ENCODE data around the gene JAK1. TPM values are rescaled to one million over a fixed set of nuclear protein-coding genes. Genes with fewer than 3 reads are reported as not detected.

JAK1 gene
- total RNA-seq, 1 experiment from 2014 or later, result 130 TPM

GRCh38 chr1:64851664-64852063 is 114.7 kb downstream of the JAK1 start:
- no peak for TF ChIP-seq CTCF (IDR thresholded peaks at IDR 0.05; ENCODE audit: unreplicated experiment)
- CTCF ChIA-PET, result interaction anchor here (0.6 kb wide), 1 partner anchor 454 kb away, joined by 6 read pairs; no protein-coding TSS in a partner anchor
- H3K27me3 Mint-ChIP-seq (ENCODE audit: unreplicated experiment), result no peaks in the 10 kb centered on the region
- no peak for DNase-seq
- H3K4me3 Mint-ChIP-seq (ENCODE audit: low read depth, unreplicated experiment), result no peak overlapping the region
- H3K4me1 Mint-ChIP-seq (ENCODE audit: low read depth, unreplicated experiment), result no peaks in the 10 kb centered on the region
- H3K36me3 Mint-ChIP-seq (ENCODE audit: insufficient read depth, unreplicated experiment), result peaks cover 40% of the 10 kb centered on the region
- no TSS peak for BruUV-seq (replicated peaks)
- H3K9me3 Mint-ChIP-seq (ENCODE audit: low read depth, unreplicated experiment), result no peaks in the 10 kb centered on the region
- H3K27ac Mint-ChIP-seq (ENCODE audit: unreplicated experiment), result no peak overlapping the region
- intact Hi-C loops (cut with micrococcal nuclease; ENCODE audit: unreplicated experiment), result no loop called here

- H3K4me1 Mint-ChIP-seq (ENCODE audit: low read depth, unreplicated experiment), result no peaks in the 10 kb centered on the region
- intact Hi-C loops (cut with micrococcal nuclease; ENCODE audit: unreplicated experiment), result no loop called here
- CTCF ChIA-PET, result interaction anchor here (1.3 kb wide), 1 partner anchor 14 kb away, joined by 3 read pairs; no protein-coding TSS in a partner anchor
- no peak for DNase-seq
- no TSS peak for BruUV-seq (replicated peaks)
- H3K36me3 Mint-ChIP-seq (ENCODE audit: insufficient read depth, unreplicated experiment), result peaks cover 48% of the 10 kb centered on the region
- no peak overlapping the region for H3K4me3 Mint-ChIP-seq (ENCODE audit: low read depth, unreplicated experiment)
- H3K27ac Mint-ChIP-seq (ENCODE audit: unreplicated experiment), result no peak overlapping the region
- no peak for TF ChIP-seq CTCF (IDR thresholded peaks at IDR 0.05; ENCODE audit: unreplicated experiment)
- H3K9me3 Mint-ChIP-seq (ENCODE audit: low read depth, unreplicated experiment), result no peaks in the 10 kb centered on the region
- H3K27me3 Mint-ChIP-seq (ENCODE audit: unreplicated experiment), result no peaks in the 10 kb centered on the region
Measured at GRCh38 chr1:64850846-64851245, 115.5 kb downstream of the JAK1 start.

GRCh38 chr1:64849942-64850341 is 116.4 kb downstream of the JAK1 start:
- TF ChIP-seq CTCF (IDR thresholded peaks at IDR 0.05; ENCODE audit: unreplicated experiment), result no peak

GRCh38 chr1:64848803-64849202 is 117.5 kb downstream of the JAK1 start:
- Mint-ChIP-seq H3K4me1 (ENCODE audit: low read depth, unreplicated experiment) (no peaks in the 10 kb centered on the region), H3K4me3 (ENCODE audit: low read depth, unreplicated experiment) (no peak overlapping the region), H3K27ac (ENCODE audit: unreplicated experiment) (no peak overlapping the region), H3K27me3 (ENCODE audit: unreplicated experiment) (no peaks in the 10 kb centered on the region), H3K9me3 (ENCODE audit: low read depth, unreplicated experiment) (no peaks in the 10 kb centered on the region), H3K36me3 (ENCODE audit: insufficient read depth, unreplicated experiment) (peaks cover 40% of the 10 kb centered on the region)
- no peak for TF ChIP-seq CTCF (IDR thresholded peaks at IDR 0.05; ENCODE audit: unreplicated experiment)
- intact Hi-C loops (cut with micrococcal nuclease; ENCODE audit: unreplicated experiment), result no loop called here
- no peak for DNase-seq
- no TSS peak for BruUV-seq (replicated peaks)
- CTCF ChIA-PET, result no interaction called here

More at GRCh38 chr1:64849942-64850341, 116.4 kb downstream of the JAK1 start:
- Mint-ChIP-seq H3K4me3 (ENCODE audit: low read depth, unreplicated experiment) (no peak overlapping the region), H3K4me1 (ENCODE audit: low read depth, unreplicated experiment) (no peaks in the 10 kb centered on the region), H3K27me3 (ENCODE audit: unreplicated experiment) (no peaks in the 10 kb centered on the region), H3K36me3 (ENCODE audit: insufficient read depth, unreplicated experiment) (peaks cover 47% of the 10 kb centered on the region), H3K9me3 (ENCODE audit: low read depth, unreplicated experiment) (no peaks in the 10 kb centered on the region), H3K27ac (ENCODE audit: unreplicated experiment) (no peak overlapping the region)
- intact Hi-C loops (cut with micrococcal nuclease; ENCODE audit: unreplicated experiment), result no loop called here
- DNase-seq, result no peak
- BruUV-seq (replicated peaks), result no TSS peak
- CTCF ChIA-PET, result interaction anchor here (1.3 kb wide), 1 partner anchor 15 kb away, joined by 3 read pairs; no protein-coding TSS in a partner anchor
